RWPE1 (cell line): ENCODE data around the gene FRAT2.

Experiments
- CTCF ChIA-PET: fragments of 350-600 bp; sonication (Branson Sonifier 250); formaldehyde crosslinking; extraction: SDS; loops from one replicate; lab custom pipeline; 2021; lab: Yijun Ruan, JAX
- POLR2A ChIA-PET: fragments of 400-600 bp; formaldehyde crosslinking; extraction: SDS; loops from one replicate; lab custom pipeline; 2020; ENCODE audit warnings: antibody characterized with exemption; ENCODE audit not compliant: low non-redundant PET; lab: Yijun Ruan, JAX
- DNase-seq: peaks from one replicate; pipeline ENCODE4 v3.0.0; 2012; ENCODE audit warnings: low spot score
- H3K27ac ChIP-seq: fragments of 450-650 bp; 2 replicates; pipeline ENCODE4 v1.5.1; 2017
- TF ChIP-seq, protein P1 (sequence below): fragments of 450-650 bp; conservative IDR thresholded peaks from 2 replicates; pipeline ENCODE4 v1.5.1; 2017; ENCODE audit warnings: low read depth, mild to moderate bottlenecking

Gene FRAT2, protein sequence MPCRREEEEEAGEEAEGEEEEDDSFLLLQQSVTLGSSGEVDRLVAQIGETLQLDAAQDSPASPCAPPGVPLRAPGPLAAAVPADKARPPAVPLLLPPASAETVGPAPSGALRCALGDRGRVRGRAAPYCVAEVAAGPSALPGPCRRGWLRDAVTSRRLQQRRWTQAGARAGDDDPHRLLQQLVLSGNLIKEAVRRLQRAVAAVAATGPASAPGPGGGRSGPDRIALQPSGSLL

DNA sequence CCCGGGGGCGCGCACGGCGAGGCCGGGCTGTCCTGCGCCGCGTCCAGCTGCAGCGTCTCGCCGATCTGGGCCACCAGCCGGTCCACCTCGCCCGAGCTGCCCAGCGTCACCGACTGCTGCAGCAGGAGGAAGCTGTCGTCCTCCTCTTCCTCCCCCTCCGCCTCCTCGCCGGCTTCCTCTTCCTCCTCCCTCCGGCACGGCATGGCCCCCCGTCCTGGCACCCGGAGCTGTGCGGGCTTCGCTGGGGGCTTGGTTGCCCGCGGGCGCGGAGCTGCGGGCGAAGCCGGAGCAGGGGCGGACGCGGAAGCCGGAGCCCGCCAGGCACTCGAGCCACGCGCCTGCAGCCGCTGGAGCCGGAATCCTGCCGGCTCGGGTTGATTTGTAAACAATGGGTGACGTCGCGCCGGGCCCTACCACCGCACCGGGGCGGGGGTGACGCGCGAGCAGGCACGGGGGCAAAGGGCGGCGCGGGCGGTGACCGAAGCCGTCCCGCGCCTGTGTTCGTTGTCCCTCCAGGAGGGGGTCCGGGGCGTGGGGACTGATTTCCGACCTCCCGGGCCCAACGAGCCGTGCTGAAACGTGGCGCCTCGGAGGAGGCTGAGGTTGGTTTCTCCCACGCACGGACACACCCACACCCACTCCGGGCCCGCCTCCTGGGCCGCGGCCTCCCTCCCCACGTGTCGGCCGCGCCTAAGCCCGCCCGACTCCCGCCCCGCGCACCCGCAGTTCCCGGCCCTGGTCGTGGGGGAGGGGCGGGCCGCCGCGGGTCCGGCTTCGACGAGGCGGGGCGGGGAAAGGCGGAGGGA lies at the start of gene FRAT2:
Gene FRAT2, minus strand, starts transcription at position 360 of the 806 bp plus-strand sequence. Its CDS starts 157 bp downstream, at position 203.
- DNase-seq = peak; percentile 97
- peak within 1 kb of the TSS; percentile 93 for H3K27ac ChIP-seq
- ChIA-PET CTCF (no interaction called here), POLR2A (interaction anchor here (0.6 kb wide), 1 partner anchor 313 kb away, joined by 6 read pairs; no protein-coding TSS in a partner anchor)
- TF ChIP-seq, protein P1, sequence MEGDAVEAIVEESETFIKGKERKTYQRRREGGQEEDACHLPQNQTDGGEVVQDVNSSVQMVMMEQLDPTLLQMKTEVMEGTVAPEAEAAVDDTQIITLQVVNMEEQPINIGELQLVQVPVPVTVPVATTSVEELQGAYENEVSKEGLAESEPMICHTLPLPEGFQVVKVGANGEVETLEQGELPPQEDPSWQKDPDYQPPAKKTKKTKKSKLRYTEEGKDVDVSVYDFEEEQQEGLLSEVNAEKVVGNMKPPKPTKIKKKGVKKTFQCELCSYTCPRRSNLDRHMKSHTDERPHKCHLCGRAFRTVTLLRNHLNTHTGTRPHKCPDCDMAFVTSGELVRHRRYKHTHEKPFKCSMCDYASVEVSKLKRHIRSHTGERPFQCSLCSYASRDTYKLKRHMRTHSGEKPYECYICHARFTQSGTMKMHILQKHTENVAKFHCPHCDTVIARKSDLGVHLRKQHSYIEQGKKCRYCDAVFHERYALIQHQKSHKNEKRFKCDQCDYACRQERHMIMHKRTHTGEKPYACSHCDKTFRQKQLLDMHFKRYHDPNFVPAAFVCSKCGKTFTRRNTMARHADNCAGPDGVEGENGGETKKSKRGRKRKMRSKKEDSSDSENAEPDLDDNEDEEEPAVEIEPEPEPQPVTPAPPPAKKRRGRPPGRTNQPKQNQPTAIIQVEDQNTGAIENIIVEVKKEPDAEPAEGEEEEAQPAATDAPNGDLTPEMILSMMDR = no peak

DNA sequence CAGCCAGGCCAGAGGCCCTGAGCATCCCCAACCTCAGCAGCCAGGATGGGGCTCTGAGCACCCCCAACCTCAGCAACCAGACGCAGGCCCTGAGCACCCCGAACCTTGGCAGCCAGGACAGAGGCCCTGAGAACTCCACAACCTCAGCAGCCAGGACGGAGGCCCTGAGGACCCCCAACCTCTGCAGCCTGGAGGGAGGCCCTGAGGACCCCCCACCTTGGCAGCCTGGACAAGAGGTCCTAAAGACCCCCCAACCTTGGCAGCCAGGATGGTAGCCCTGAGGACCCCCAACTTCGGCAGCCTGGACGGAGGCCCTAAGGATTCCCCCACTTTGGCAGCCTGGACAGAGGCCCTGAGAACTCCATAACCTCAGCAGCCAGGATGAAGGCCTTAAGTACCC lies 49.6 kb upstream of the FRAT2 start:
- ChIA-PET CTCF (interaction anchor here (0.6 kb wide), 1 partner anchor 16 kb away, joined by 3 read pairs; no protein-coding TSS in a partner anchor), POLR2A (no interaction called here)
- TF ChIP-seq, protein P1 = no peak
- no peak overlapping the region for H3K27ac ChIP-seq
- no peak for DNase-seq

DNA sequence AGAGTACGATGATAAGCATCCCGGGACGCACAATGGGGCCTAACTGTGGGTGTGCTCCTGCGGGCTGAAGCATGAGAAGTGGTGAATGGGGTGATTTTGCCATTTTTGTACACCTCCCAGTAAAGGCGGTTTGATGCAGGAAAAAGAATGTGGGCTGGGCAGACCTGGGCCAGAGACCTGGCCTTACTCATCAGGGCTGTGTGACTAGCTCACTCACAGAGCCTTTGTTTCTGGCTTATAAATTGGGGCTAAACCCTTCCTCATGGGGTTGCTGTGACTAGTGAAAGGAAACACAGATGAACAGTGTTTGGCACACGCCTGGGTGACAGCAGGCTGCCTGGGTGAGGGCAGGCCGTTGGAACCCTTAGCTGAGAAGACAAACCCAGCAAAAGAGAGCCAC lies 48.6 kb upstream of the FRAT2 start:
- DNase-seq = no peak
- TF ChIP-seq, protein P1 = no peak
- POLR2A ChIA-PET = no interaction called here
- CTCF ChIA-PET = no interaction called here
- H3K27ac ChIP-seq = peak overlapping the region; percentile 12; the same call in 1 of the 2 replicates

DNA sequence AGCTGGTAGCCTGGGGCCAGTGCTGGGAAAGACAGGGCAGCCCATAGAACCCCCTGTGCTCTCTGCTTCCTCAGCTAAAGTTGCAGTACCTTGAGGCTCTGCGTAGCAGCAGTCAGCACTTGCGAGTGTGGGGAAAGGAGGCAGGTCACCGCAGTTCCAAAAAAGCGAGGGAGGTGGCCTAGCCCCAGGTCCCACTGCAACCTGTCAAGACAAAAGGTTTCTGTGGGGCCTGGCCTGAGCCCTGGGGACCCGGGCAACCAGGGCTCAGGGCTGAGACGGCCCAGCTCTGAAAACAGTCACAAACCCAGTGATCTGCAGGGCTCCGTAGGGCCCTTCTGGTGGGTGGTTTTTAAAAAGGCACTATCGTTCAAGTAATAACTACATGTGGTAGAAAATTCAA lies 47.1 kb upstream of the FRAT2 start:
- DNase-seq = no peak
- no peak overlapping the region for H3K27ac ChIP-seq
- ChIA-PET POLR2A (no interaction called here), CTCF (no interaction called here)
- TF ChIP-seq, protein P1 = no peak

DNA sequence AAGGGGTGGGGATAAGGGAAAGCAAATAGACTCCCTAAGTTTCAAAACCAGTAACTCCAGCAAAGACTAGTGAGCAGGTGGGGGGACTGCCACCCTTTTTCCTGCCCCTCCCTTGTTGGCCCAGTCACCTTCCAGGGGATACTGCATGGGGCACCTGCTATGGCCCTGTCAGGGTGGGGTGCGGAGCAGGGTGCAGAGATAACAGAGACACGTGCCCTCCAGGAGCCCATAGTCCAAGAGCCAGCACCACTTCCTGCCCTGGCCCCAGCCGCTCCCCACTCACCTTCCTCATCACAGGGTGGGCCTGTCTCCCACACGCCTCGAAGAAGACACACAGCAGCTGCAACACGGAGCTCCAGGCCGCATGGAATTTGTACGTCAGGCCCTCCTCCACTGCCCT lies 46.0 kb upstream of the FRAT2 start:
- CTCF ChIA-PET = interaction anchor here (0.7 kb wide), 1 partner anchor 23 kb away, joined by 4 read pairs; no protein-coding TSS in a partner anchor
- no peak overlapping the region for H3K27ac ChIP-seq
- no peak for DNase-seq
- POLR2A ChIA-PET = no interaction called here
- TF ChIP-seq, protein P1 = no peak
